SK-N-SH (cell line): ENCODE data around the gene TIAM1. TPM values are rescaled to one million over a fixed set of nuclear protein-coding genes. Genes with fewer than 3 reads are reported as not detected.

Experiments used
- CTCF ChIA-PET: fragments of 300-600, 350-600 bp; formaldehyde crosslinking; extraction: SDS; loops from one replicate; lab custom pipeline; 2021; lab: Yijun Ruan, JAX
- POLR2A ChIA-PET: fragments of 350-600 bp; sonication (Branson Sonifier 250); formaldehyde crosslinking; extraction: SDS; loops from one replicate; lab custom pipeline; 2020; ENCODE audit warnings: antibody characterized with exemption, inconsistent platforms; lab: Yijun Ruan, JAX
- DNase-seq: peaks from one replicate; pipeline ENCODE4 v3.0.0; 2012
- H2AFZ ChIP-seq: fragments of 200-600 bp; sonication (generic); 2 replicates; pipeline ENCODE4 v1.8.1; 2016; ENCODE audit warnings: antibody characterized with exemption, mild to moderate bottlenecking, low read depth
- H3F3A ChIP-seq: fragments of 200-600 bp; sonication (generic); replicated peaks from 2 replicates; pipeline ENCODE3; 2016; ENCODE audit warnings: antibody characterized with exemption, mild to moderate bottlenecking; ENCODE audit not compliant: insufficient read depth
- H3K27ac ChIP-seq, 2 experiments: fragments of 200-500 bp in 1 of 2; fragments of 200-600 bp in 1 of 2; sonication (Bioruptor generic) in 1 of 2; sonication (generic), shearing (Covaris generic) in 1 of 2; 2 replicates each; pipeline versions ENCODE4 v1.5.1 to v1.6.1; 2014 to 2016; ENCODE audit warnings: low read depth in 2 of 2, inconsistent platforms in 1 of 2, low read length in 1 of 2, mild to moderate bottlenecking in 1 of 2, mixed read lengths in 1 of 2
- H3K27me3 ChIP-seq: fragments of 200-600 bp; sonication (generic), shearing (Covaris generic); 2 replicates; pipeline ENCODE4 v1.6.1; 2016; ENCODE audit warnings: mixed run types; ENCODE audit not compliant: insufficient read depth
- H3K36me3 ChIP-seq, 2 experiments: fragments of 200-500 bp in 1 of 2; fragments of 200-600 bp in 1 of 2; sonication (Bioruptor generic) in 1 of 2; sonication (generic) in 1 of 2; replicated peaks in 1 of 2; 2 replicates each; pipeline versions ENCODE3 to v1.5.1; 2014 to 2016; ENCODE audit warnings: low read length in 1 of 2, mild to moderate bottlenecking in 1 of 2; ENCODE audit not compliant: insufficient read depth in 2 of 2, control insufficient read depth in 1 of 2
- H3K4me1 ChIP-seq, 2 experiments: fragments of 200-500 bp in 1 of 2; fragments of 200-600 bp in 1 of 2; sonication (Bioruptor generic) in 1 of 2; sonication (generic), shearing (Covaris generic) in 1 of 2; 2 replicates each; pipeline versions ENCODE4 v1.5.1 to v1.6.1; 2014 to 2016; ENCODE audit warnings: low read depth in 1 of 2, low read length in 1 of 2, mixed run types in 1 of 2; ENCODE audit not compliant: insufficient read depth in 2 of 2, control insufficient read depth in 1 of 2
- H3K4me2 ChIP-seq: fragments of 200-600 bp; sonication (generic), shearing (Covaris generic); 2 replicates; pipeline ENCODE4 v1.6.1; 2017; ENCODE audit warnings: mixed run types
- H3K4me3 ChIP-seq, 2 experiments: fragments of 200-500 bp in 1 of 2; fragments of 200-600 bp in 1 of 2; sonication (Bioruptor generic) in 1 of 2; sonication (generic), shearing (Covaris generic) in 1 of 2; 2 replicates each; pipeline versions ENCODE4 v1.5.1 to v1.8.1; 2014 to 2016; ENCODE audit warnings: low read depth in 2 of 2, inconsistent platforms in 1 of 2, low read length in 1 of 2, mild to moderate bottlenecking in 1 of 2, mixed read lengths in 1 of 2, moderate library complexity in 1 of 2
- H3K79me2 ChIP-seq: fragments of 200-600 bp; sonication (generic); 2 replicates; pipeline ENCODE4 v1.8.1; 2017; ENCODE audit warnings: mild to moderate bottlenecking; ENCODE audit not compliant: insufficient read depth
- H3K9ac ChIP-seq: fragments of 200-600 bp; sonication (generic); 2 replicates; pipeline ENCODE4 v1.6.1; 2017; ENCODE audit warnings: mixed run types
- H3K9me2 ChIP-seq: fragments of 200-600 bp; sonication (generic); 2 replicates; pipeline ENCODE4 v1.6.1; 2017; ENCODE audit warnings: mixed run types
- H3K9me3 ChIP-seq: fragments of 200-600 bp; sonication (generic); 2 replicates; pipeline ENCODE4 v1.6.1; 2017; ENCODE audit warnings: mixed run types, mild to moderate bottlenecking, moderate library complexity
- H4K20me1 ChIP-seq: fragments of 200-600 bp; sonication (generic); 2 replicates; pipeline ENCODE4 v1.6.1; 2017; ENCODE audit warnings: mild to moderate bottlenecking, mixed run types; ENCODE audit not compliant: insufficient read depth
- GATA2 ChIP-seq: sonication (generic); formaldehyde crosslinking; IDR thresholded peaks from 2 replicates; pipeline ENCODE4 v1.5.0; 2020; ENCODE audit warnings: mild to moderate bottlenecking, missing genetic modification reagents
- POLR2AphosphoS5 ChIP-seq: IDR thresholded peaks from 2 replicates; pipeline ENCODE4 v1.6.1; 2012; ENCODE audit warnings: low read depth, low read length
- RXRA ChIP-seq: IDR thresholded peaks from 2 replicates; pipeline ENCODE4 v1.4.0; 2012; ENCODE audit warnings: low read depth, mild to moderate bottlenecking, borderline replicate concordance
- TAF1 ChIP-seq: IDR thresholded peaks from 2 replicates; pipeline ENCODE4 v1.6.1; 2012; ENCODE audit warnings: low read depth, mild to moderate bottlenecking, low read length, moderate library complexity, borderline replicate concordance
- TCF12 ChIP-seq: IDR thresholded peaks from 2 replicates; pipeline ENCODE4 v1.4.0; 2012
- TEAD4 ChIP-seq: IDR thresholded peaks from 2 replicates; pipeline ENCODE4 v1.4.0; 2012; ENCODE audit warnings: mild to moderate bottlenecking, borderline replicate concordance; ENCODE audit not compliant: insufficient read depth
- WGBS: methylation state at CpG from one replicate; pipeline ENCODE4 v1.1.6; 2017; ENCODE audit warnings: low lambda C conversion rate; 5-methylcytosine and 5-hydroxymethylcytosine counted together
- polyA plus RNA-seq, 3 experiments: library from polyadenylated mRNA; depleted of rRNA; stranded (reverse); fragments of >200 nt; gene quantifications; 2 replicates each; pipeline ENCODE4 v1.2.3, GENCODE V29; 2012
- TF ChIP-seq, protein P1 (sequence below): IDR thresholded peaks from 2 replicates; pipeline ENCODE4 v1.4.0; 2012; ENCODE audit warnings: low read depth, borderline replicate concordance
- TF ChIP-seq, protein P2 (sequence below): IDR thresholded peaks from 2 replicates; pipeline ENCODE4 v1.4.0; 2012; ENCODE audit warnings: low read depth, borderline replicate concordance
- TF ChIP-seq, protein P3 (sequence below): IDR thresholded peaks from 2 replicates; pipeline ENCODE4 v1.6.1; 2012; ENCODE audit warnings: mild to moderate bottlenecking, low read depth, low read length, moderate library complexity

Gene TIAM1
- polyA plus RNA-seq, 1 of the 3 experiments (the other 2 are of a cell fraction): 1.7 TPM

DNA sequence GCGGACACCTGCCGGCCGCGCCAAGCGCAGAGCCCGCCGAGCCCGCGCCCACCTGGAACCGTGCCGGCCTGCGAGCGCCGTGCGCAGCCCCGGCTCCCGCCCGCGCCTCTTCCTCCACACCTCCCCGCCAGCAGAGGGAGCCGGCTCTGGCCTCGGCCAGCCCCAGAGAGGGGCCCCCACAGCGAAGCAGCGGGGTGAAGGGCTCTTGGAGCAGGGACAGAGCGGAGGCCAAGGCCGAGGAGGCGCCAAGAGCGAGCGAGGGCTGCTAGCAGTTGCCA is 255.6 kb downstream of the TIAM1 start:
- H3K9me2 ChIP-seq: no peaks in the 10 kb centered on the region
- H3K79me2 ChIP-seq: no peaks in the 10 kb centered on the region
- H3K4me1 ChIP-seq: no peaks in the 10 kb centered on the region; a peak in 1 of 4 replicates
- no peaks in the 10 kb centered on the region for H3K9me3 ChIP-seq
- H4K20me1 ChIP-seq: no peaks in the 10 kb centered on the region
- ChIA-PET POLR2A (no interaction called here), CTCF (interaction anchor here (0.7 to 2.0 kb wide), 8 partner anchors 9 to 747 kb away, joined by 3 to 7 read pairs (median 4); partner anchors contain the start of gene KRTAP7-1)
- H3K4me3 ChIP-seq: no peak overlapping the region
- H3K27me3 ChIP-seq: no peaks in the 10 kb centered on the region; the same call in 1 of the 2 replicates
- H3K9ac ChIP-seq: no peak overlapping the region
- TF ChIP-seq TEAD4 (no peak), RXRA (no peak), TCF12 (no peak), GATA2 (CRISPR knock-in tag) (no peak), TAF1 (no peak), POLR2AphosphoS5 (no peak)
- TF ChIP-seq, protein P1, sequence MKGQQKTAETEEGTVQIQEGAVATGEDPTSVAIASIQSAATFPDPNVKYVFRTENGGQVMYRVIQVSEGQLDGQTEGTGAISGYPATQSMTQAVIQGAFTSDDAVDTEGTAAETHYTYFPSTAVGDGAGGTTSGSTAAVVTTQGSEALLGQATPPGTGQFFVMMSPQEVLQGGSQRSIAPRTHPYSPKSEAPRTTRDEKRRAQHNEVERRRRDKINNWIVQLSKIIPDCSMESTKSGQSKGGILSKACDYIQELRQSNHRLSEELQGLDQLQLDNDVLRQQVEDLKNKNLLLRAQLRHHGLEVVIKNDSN: no peak
- TF ChIP-seq, protein P2, sequence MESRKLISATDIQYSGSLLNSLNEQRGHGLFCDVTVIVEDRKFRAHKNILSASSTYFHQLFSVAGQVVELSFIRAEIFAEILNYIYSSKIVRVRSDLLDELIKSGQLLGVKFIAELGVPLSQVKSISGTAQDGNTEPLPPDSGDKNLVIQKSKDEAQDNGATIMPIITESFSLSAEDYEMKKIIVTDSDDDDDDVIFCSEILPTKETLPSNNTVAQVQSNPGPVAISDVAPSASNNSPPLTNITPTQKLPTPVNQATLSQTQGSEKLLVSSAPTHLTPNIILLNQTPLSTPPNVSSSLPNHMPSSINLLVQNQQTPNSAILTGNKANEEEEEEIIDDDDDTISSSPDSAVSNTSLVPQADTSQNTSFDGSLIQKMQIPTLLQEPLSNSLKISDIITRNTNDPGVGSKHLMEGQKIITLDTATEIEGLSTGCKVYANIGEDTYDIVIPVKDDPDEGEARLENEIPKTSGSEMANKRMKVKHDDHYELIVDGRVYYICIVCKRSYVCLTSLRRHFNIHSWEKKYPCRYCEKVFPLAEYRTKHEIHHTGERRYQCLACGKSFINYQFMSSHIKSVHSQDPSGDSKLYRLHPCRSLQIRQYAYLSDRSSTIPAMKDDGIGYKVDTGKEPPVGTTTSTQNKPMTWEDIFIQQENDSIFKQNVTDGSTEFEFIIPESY: no peak
- TF ChIP-seq, protein P3, sequence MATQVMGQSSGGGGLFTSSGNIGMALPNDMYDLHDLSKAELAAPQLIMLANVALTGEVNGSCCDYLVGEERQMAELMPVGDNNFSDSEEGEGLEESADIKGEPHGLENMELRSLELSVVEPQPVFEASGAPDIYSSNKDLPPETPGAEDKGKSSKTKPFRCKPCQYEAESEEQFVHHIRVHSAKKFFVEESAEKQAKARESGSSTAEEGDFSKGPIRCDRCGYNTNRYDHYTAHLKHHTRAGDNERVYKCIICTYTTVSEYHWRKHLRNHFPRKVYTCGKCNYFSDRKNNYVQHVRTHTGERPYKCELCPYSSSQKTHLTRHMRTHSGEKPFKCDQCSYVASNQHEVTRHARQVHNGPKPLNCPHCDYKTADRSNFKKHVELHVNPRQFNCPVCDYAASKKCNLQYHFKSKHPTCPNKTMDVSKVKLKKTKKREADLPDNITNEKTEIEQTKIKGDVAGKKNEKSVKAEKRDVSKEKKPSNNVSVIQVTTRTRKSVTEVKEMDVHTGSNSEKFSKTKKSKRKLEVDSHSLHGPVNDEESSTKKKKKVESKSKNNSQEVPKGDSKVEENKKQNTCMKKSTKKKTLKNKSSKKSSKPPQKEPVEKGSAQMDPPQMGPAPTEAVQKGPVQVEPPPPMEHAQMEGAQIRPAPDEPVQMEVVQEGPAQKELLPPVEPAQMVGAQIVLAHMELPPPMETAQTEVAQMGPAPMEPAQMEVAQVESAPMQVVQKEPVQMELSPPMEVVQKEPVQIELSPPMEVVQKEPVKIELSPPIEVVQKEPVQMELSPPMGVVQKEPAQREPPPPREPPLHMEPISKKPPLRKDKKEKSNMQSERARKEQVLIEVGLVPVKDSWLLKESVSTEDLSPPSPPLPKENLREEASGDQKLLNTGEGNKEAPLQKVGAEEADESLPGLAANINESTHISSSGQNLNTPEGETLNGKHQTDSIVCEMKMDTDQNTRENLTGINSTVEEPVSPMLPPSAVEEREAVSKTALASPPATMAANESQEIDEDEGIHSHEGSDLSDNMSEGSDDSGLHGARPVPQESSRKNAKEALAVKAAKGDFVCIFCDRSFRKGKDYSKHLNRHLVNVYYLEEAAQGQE: no peak
- no peak overlapping the region for H3K27ac ChIP-seq
- WGBS: 76% methylated on average over 18 of the region's 29 CpGs
- no peaks in the 10 kb centered on the region for H3F3A ChIP-seq
- no peak overlapping the region for H2AFZ ChIP-seq
- DNase-seq: no peak
- no peaks in the 10 kb centered on the region for H3K36me3 ChIP-seq
- no peak overlapping the region for H3K4me2 ChIP-seq
